Esophagus squamous epithelium (tissue), 4 donors: ENCODE data around the gene IRF3.

ENCODE experiments used
- CTCF ChIP-seq, 6 experiments: fragments of 450-650 bp in 4 of 6; fragments of 200-600 bp in 2 of 6; sonication (generic) in 2 of 6; IDR thresholded peaks; one replicate each; pipeline ENCODE4 v1.5.1; 2016 to 2019; ENCODE audit warnings: antibody characterized with exemption in 6 of 6, mild to moderate bottlenecking in 4 of 6, moderate library complexity in 4 of 6
- POLR2A ChIP-seq, 4 donors: fragments of 450-650 bp; IDR thresholded peaks; one replicate each; pipeline ENCODE4 v1.6.1; 2017; ENCODE audit warnings: antibody characterized with exemption in 4 of 4, mild to moderate bottlenecking in 4 of 4, moderate library complexity in 3 of 4

DNA sequence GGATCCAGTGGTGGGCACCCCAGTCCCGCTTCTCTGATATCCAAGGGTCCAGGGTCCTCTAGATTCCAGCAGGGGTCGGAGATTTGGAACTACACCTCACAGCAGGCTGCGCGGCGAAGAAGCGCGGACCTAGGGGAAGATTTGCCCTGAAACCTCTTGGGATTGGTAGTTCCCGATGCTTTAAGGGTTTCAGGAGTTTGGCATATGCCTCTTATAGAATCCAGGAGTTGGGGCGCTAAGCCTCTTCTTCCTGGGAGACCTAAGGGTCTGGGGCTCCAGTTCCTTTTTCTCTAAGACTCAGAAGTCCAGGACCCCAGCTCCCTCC, 425 bp upstream of the IRF3 start:
- no peak for TF ChIP-seq CTCF (IDR thresholded peaks at IDR 0.05)
- TF ChIP-seq POLR2A (IDR thresholded peaks at IDR 0.05) = no peak
